ENCODE data around the gene TNFRSF12A.
"Not testable (repeated sequence)": the region's sequence is repeated elsewhere in the genome, so short reads cannot be mapped to it uniquely, and the experiment has no call there.

TNFRSF12A gene

DNA sequence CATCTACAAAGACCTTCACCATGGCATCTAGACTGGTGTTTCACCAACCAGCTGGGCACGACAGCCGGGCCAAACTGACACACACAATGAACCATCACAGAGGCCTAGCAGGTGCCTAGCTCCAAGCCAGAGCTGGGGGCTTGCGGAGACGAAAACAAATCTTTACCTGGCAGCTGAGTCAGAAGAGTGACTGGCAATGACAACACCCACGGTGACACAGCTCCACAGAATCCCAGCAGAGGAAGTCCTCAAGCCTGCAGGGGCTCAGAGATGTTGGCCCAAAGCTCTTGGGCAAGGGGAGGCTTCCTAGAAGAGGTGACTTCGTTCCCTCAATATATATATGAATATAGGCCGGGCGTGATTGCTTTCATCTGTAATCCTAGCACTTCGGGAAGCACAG lies 31.3 kb downstream of the TNFRSF12A start:
- DNase-seq: no peak

DNA sequence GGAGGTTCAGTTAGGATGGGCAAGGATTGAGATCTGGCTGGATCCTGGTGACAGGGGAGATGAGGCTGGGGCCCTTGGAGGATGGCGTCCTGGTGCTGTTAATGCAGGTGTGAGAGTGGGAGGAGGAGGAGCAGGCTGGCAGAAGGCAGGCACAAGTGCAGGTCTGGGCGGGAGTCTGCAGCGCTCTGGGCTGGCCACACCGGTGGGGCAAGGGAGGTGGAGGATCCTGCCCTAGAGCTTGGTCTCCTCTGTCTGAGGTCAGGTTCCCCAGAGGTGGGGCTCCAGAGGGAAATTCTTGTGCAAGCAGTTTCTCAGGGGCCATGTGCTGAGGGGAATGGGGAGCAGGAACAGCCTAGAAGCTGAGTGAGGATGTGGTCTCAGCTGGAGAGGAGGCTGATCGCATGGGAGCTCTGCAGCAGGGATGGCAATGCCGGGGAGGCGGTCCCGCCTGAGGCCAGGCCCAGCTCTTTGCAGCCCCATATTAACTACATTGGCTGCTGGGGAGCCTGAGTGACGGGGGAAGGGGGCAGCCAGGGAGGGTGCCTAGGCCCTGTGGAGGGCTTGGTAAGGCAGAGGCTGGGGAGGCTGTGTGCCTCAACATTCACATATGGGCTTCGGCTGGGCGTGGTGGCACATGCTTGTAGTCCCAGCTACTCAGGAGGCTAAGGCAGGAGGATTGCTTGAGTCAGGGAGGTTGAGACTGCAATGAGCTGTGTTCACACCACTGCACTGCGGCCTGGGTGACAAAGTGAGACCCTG lies 32.6 kb downstream of the TNFRSF12A start:
- DNase-seq: not testable (repeated sequence)

DNA sequence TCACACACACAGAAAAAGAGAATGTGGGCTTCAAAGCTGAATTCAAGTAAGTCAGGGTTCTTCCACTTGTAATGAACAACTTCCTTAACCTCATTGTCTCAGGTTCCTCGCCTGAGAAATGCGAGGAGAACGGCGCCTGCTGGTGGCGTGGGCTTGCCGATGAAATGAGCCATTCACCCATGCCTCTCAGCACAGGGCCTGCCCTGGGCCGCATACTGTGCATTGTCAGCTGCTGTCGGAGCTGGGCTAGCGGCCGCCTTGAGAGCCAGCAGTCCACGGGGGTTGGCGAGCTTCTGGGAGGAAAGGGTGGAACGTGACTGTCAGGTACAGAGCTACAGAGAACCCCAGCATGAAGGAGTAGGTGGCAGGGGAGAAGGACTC lies 33.2 kb downstream of the TNFRSF12A start:
- DNase-seq: peak; percentile 36

GRCh38 chr16:3054965-3055733 lies 35.0 kb downstream of the TNFRSF12A start:
- peak; percentile 60 for DNase-seq

GRCh38 chr16:3055734-3056115 lies 35.6 kb downstream of the TNFRSF12A start:
- not testable (repeated sequence) for DNase-seq

DNA sequence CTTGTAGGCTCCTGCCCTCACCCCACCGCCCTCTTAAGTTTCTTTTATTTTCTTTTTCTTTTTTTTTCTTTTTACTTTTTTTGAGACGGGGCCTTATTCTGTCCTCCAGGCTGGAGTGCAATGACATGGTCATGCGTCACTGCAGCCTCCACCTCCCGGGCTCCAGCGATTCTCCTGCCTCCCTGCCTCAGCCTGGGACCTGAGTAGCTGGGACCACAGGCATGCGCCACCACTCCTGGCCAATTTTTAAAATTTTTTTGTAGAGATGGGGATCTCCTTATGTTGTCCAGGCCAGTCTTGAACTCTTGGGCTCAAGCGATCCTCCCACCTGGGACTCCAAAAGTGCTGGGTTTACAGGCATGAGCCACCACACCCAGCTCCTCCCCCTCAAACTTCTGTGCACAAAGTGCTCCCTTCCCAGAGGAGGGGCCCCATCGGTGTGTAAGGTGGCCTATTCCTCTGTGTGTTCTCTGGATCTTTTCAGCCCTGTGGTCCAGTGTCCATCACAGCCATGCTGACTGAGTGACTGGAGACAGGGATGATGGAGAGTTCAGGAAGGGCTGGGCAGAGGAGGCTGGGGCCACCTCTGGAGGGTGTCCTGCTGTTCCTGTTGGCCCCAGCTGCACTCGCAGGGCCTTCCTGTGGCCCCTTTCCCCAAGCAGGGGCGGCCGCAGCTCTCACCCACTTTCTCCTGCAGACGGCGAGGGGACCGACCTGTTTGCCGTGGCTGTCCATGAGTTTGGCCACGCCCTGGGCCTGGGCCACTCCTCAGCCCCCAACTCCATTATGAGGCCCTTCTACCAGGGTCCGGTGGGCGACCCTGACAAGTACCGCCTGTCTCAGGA lies 36.4 kb downstream of the TNFRSF12A start:
- DNase-seq: no peak

DNA sequence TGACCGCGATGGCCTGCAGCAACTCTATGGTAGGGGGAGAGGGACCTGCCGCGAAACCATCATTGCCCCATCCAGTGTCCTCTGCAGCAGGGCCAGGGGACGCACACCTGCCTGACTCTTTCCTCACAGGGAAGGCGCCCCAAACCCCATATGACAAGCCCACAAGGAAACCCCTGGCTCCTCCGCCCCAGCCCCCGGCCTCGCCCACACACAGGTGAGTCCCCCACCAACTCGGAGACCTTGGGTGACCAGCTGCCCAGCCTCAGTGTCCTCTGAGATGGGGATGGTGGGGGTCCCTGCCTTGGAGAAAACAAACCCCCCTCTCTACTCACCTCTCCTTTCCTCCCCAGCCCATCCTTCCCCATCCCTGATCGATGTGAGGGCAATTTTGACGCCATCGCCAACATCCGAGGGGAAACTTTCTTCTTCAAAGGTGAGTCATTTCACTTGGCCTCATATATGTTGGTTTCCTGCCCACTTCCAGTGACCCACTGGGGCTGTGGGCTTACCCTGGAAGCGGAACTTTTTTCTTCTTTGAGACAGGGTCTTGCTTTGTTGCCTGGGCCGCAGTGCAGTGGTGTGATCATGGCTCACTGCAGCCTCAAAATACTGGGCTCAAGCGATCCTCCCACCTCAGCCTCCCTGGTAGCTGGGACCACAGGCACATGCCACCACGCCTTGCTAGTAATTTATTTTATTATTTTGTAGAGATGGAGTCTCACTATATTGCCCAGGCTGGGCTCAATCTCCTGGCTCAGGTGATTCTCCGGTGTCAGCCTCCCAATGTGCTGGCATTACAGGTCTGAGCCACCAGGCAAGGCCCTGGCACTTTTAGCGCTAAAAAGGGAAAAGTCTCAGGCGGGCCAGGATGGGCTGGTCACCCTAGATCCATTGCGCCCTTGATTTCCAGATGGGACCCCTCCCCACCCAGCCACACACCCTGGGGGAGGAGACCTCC lies 37.3 kb downstream of the TNFRSF12A start:
- DNase-seq: no peak

GRCh38 chr16:3058139-3059030 lies 38.2 kb downstream of the TNFRSF12A start:
- DNase-seq: peak; percentile 73

DNA sequence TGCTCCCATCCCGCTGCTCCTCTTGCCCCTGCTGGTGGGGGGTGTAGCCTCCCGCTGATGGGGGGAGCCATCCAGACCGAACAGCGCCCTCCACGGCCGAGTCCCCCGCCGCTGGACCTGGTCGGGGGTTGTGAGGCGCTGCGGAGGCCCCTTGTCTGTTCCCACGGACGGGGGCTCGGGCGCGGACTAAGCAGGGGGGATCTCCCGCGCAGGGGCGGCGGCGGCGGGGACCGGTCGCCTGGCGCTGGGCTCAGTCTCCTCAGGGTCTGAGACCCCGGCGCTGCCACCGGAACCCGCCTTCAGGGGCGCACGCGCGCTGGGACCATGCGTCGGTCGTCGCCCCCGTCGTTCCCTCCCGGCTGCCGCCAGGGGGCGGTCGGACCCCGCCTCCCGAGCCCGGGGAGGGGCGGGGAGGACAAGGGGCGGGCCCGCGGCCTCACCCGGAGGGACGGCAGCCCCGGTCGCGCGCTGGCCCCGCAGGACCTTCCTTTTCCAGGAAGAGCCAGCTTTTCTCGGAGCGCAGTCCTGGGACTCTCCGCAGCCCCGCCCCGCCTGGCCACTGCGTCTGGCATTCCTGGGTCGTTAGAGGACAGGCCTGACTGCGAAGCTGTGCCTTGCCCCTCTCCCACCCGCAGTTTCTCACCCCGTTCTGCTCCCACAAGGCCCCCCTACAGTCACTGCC lies 39.0 kb downstream of the TNFRSF12A start:
- peak; percentile 86 for DNase-seq

GRCh38 chr16:3059723-3060242 lies 39.6 kb downstream of the TNFRSF12A start:
- no peak for DNase-seq

DNA sequence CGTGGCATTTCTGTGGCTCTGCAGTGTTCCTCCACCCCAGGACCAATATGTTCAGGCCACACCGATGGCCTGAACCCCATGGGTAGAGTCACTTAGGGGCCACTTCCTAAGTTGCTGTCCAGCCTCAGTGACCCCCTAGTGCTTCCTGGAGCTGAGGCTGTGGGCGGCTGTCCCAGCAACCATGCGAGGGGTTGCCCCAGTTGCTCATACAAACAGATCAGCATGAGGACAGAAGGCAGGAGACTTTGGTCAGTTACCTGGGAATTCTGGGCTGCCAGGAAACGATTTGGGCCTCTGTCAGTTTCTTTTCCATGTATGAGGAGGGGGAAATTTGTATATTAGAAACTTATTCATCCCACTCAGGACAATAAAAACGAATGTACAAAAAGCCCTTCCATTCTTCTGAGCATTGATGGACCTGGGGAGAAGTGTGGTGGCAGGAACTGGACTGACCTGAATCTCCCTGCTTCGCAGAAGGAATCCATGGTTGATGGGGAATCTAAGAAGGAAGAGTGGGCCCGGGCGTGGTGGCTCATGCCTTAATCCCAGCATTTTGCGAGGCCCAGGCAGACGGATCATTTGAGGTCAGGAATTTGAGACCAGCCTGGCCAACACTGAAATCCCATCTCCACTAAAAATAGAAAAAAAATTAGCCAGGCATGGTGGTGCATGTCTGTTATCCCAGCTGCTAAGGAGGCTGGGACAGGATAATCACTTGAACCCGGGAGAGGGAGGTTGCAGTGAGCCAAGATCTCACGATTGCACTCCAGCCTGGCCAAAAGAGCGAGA lies 40.4 kb downstream of the TNFRSF12A start:
- DNase-seq: no peak

- no peak for DNase-seq
These were observed 42.4 kb downstream of the TNFRSF12A start for GRCh38 chr16:3062553-3062952.

DNA sequence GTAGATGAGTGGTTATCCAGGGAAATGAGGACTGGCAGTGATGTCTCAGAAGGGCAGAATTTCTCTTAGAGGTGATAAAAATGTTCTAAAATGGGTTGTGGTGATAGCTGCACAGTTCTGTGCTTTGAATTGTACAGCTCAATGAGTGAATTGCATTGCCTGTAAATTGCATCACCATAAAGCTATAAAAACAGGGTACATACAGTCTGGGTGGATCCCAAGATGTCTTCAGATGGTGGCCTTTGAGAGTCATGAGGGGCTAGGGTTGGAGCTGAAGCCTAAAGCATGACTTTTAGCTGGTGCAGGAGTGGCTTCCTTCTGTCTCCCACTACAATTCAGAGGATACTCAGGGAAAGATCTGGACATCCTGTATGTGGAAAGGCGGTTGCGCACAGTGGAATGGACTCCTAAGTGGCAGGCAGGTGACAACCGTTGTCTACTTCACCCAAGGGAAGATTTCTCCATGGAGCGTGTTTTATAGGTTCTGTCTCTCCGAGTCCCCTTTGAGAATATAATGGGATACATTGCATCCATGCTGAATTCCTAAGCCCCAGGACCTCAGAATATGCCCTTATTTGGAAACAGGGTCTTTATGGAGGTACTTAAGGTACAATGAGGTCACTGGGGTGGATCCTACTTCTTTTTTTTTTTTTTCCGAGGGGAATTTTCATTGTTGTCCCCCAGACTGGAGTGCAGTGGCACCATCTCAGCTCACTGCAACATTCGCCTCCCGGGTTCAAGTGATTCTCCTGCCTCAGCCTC lies 43.6 kb downstream of the TNFRSF12A start:
- DNase-seq: no peak

DNA sequence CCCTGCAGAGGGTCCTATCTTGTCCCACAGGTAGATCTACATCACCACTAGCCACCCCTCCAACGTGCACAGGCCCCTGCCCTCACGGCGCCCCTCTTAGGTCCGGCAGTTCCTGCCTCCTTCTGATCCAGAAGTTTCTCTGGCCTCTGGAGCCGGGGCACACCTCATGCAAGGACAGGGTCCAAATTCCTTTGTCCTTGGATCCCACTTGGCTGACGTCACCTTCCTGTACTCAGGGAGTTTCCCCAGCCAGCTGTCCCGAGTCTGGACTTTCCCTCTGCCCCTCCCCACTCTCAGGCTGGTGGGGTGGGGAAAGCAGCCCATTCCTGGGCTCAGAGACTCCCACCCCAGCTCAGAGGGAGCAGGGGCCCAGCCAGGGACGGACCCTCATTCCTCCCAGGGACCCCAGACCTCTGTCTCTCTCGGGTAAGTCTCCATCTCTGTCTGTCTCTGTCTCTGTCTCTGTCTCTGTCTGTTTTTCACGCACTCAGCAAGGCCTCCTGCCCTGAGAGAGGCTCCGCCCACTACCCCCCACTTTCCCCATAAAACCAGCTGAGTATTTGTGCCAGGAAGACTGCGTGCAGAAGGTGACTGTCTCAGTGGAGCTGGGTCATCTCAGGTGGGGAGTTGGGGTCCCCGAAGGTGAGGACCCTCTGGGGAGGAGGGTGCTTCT lies 45.0 kb downstream of the TNFRSF12A start, which contains the start of gene IL32:
IL32 (plus strand) TSS at position 572 of the 673 bp plus-strand sequence. CDS start 172 bp downstream, outside the sequence.
- DNase-seq: peak; percentile 58

DNA sequence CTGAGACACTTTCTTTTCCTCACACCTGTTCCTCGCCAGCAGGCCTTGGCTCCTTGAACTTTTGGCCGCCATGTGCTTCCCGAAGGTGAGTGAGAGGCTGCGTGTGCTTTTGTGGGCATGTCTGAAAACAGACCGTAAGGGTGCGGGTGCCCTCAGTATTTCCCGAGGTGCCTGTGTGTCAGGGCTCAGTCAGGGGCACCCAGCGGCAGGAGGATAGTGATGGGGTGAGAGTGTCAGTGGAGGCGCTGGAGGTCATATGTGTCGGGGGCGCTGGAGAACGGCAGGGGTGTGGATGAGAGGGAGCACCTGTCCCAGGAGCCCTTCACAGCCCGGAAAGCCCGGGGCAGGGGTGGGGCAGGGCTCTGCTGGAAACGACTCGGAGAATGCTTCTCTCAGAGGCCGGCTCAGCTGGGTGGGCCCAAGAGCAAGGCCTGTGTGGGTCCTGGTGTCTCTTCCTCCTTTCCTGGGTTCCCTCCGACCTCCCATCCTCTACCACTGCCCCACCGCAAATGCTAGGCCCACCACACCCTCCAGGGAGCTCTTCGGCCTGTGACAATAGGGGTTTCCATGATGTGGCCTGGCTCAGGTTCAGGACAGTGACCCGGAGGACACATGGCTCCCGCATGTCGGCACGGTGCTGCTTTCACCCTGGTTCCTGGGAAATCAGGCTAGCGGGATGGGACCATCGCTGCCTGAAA lies 45.7 kb downstream of the TNFRSF12A start:
- DNase-seq: no peak

DNA sequence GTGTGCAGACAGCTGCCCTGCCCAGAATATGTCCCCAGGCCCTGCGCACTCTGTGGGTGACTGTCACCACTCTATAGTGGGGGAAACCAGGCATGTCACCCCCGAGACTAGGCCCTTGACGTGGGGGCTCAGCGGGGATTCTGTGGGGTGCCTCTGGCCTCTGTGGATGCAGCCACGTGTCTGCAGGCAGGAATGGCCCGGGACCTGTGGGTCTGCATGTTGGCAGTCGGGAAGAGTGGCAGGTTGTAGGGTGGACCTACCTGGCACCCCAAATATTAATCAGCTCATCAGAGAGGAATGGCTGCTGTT lies 46.2 kb downstream of the TNFRSF12A start:
- no peak for DNase-seq

GRCh38 chr16:3068487-3068886 lies 48.3 kb downstream of the TNFRSF12A start:
- DNase-seq: no peak

Measured in NK-92 treated with Interleukin-12 subunit alpha and Interleukin-12 subunit beta, amount 100 ng/mL, for 24 hours (cell line).